Raji (cell line): ENCODE measurements around the gene COX14.

Experiments
- POLR2A ChIP-seq: IDR thresholded peaks from 2 replicates; pipeline ENCODE4 v1.6.1; 2011; ENCODE audit warnings: low read depth, low read length, control low read depth; ENCODE audit not compliant: insufficient read depth

Gene COX14

GRCh38 chr12:50111693-50112455 lies at the start of gene COX14:
TSS of gene COX14 (plus strand) at chr12:50112236. CDS start at chr12:50120044, 7,808 bp downstream.
- TF ChIP-seq POLR2A = peak; percentile 97

- no peak for TF ChIP-seq POLR2A
These were observed 49.1 kb upstream of the COX14 start for GRCh38 chr12:50062728-50063460.

GRCh38 chr12:50065726-50066310 lies 46.2 kb upstream of the COX14 start:
- TF ChIP-seq POLR2A = no peak

- no peak for TF ChIP-seq POLR2A
These were observed 45.6 kb upstream of the COX14 start for GRCh38 chr12:50066402-50066801.

GRCh38 chr12:50069069-50069468 lies 43.0 kb upstream of the COX14 start:
- TF ChIP-seq POLR2A = no peak

GRCh38 chr12:50069539-50069938 lies 42.5 kb upstream of the COX14 start:
- no peak for TF ChIP-seq POLR2A

GRCh38 chr12:50070314-50071060 lies 41.5 kb upstream of the COX14 start:
- no peak for TF ChIP-seq POLR2A

GRCh38 chr12:50072198-50072907 lies 39.7 kb upstream of the COX14 start:
- no peak for TF ChIP-seq POLR2A

- no peak for TF ChIP-seq POLR2A
These were observed 38.8 kb upstream of the COX14 start for GRCh38 chr12:50073206-50073605.

- no peak for TF ChIP-seq POLR2A
These were observed 38.3 kb upstream of the COX14 start for GRCh38 chr12:50073712-50074111.

GRCh38 chr12:50074936-50075807 lies 36.9 kb upstream of the COX14 start:
- no peak for TF ChIP-seq POLR2A

- TF ChIP-seq POLR2A = no peak
These were observed 36.2 kb upstream of the COX14 start for GRCh38 chr12:50075808-50076170.

- no peak for TF ChIP-seq POLR2A
These were observed 34.9 kb upstream of the COX14 start for GRCh38 chr12:50077099-50077498.

- TF ChIP-seq POLR2A = no peak
These were observed 33.8 kb upstream of the COX14 start for GRCh38 chr12:50078281-50078680.

- TF ChIP-seq POLR2A = no peak
These were observed 32.3 kb upstream of the COX14 start for GRCh38 chr12:50079771-50080170.
